ENCODE data around the gene CYFIP2. TPM values are rescaled to one million over a fixed set of nuclear protein-coding genes. Genes with fewer than 3 reads are reported as not detected.

The CYFIP2 gene
- total and polyA plus RNA-seq, 2 experiments from 2014 or later, result 24.8 to 30.2 TPM

DNA sequence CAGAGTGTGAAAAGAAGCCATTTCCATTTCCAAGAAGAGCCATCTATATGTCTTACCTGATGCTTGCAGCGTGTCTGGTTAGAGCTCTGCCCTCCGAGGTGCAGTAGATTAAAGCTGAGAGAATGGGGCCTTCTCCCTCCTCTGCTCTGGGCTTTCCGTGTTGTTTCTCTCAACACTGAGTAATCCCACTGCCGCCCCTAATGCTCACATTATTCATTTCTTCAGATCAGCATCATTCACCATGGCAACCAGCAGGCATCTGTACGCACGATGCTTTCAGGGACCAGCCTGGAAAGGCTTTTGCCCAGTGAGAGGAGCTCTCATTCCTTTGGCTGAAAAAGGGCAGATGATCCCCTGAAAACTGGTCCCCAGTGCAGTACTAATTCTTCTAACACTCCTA is 79.6 kb downstream of the CYFIP2 start:
- no peaks in the 10 kb centered on the region for H3K9me2 ChIP-seq (replicated peaks; ENCODE audit: insufficient read depth)
- no peaks in the 10 kb centered on the region for H3K4me1 ChIP-seq (ENCODE audit: insufficient read depth)
- no peak overlapping the region for H3K4me3 ChIP-seq
- H3K9me3 ChIP-seq (ENCODE audit: low read depth), result no peaks in the 10 kb centered on the region
- H3K79me2 ChIP-seq, result no peaks in the 10 kb centered on the region
- no peaks in the 10 kb centered on the region for H3K36me3 ChIP-seq (replicated peaks; ENCODE audit: insufficient read depth, low read depth)
- TF ChIP-seq EZH2phosphoT487 (IDR thresholded peaks at IDR 0.05; ENCODE audit: low read depth, severe bottlenecking, unreplicated experiment) (no peak), EZH2 (IDR thresholded peaks at IDR 0.05; ENCODE audit: borderline replicate concordance) (no peak)
- TF ChIP-seq, protein P1, sequence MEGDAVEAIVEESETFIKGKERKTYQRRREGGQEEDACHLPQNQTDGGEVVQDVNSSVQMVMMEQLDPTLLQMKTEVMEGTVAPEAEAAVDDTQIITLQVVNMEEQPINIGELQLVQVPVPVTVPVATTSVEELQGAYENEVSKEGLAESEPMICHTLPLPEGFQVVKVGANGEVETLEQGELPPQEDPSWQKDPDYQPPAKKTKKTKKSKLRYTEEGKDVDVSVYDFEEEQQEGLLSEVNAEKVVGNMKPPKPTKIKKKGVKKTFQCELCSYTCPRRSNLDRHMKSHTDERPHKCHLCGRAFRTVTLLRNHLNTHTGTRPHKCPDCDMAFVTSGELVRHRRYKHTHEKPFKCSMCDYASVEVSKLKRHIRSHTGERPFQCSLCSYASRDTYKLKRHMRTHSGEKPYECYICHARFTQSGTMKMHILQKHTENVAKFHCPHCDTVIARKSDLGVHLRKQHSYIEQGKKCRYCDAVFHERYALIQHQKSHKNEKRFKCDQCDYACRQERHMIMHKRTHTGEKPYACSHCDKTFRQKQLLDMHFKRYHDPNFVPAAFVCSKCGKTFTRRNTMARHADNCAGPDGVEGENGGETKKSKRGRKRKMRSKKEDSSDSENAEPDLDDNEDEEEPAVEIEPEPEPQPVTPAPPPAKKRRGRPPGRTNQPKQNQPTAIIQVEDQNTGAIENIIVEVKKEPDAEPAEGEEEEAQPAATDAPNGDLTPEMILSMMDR (IDR thresholded peaks at IDR 0.05; ENCODE audit: poor library complexity), result no peak
- no peak overlapping the region for H3K27ac ChIP-seq
- no peaks in the 10 kb centered on the region for H4K20me1 ChIP-seq (ENCODE audit: insufficient read depth, poor library complexity, severe bottlenecking)
- no peak overlapping the region for H2AFZ ChIP-seq
- WGBS (ENCODE audit: low lambda C conversion rate, missing lambda C conversion rate), result 88% methylated on average over 6 of the region's 6 CpGs
- H3K27me3 ChIP-seq, result no peaks in the 10 kb centered on the region
- DNase-seq (ENCODE audit: low spot score), result no peak
- no peak overlapping the region for H3K4me2 ChIP-seq

- Histone ChIP-seq H3K9me3 (ENCODE audit: low read depth) (no peaks in the 10 kb centered on the region), H3K9me2 (replicated peaks; ENCODE audit: insufficient read depth) (no peaks in the 10 kb centered on the region), H3K79me2 (no peaks in the 10 kb centered on the region), H3K27me3 (no peaks in the 10 kb centered on the region), H3K36me3 (replicated peaks; ENCODE audit: insufficient read depth, low read depth) (no peaks in the 10 kb centered on the region), H3K27ac (no peak overlapping the region), H3K4me2 (no peak overlapping the region), H3K4me3 (no peak overlapping the region), H4K20me1 (ENCODE audit: insufficient read depth, poor library complexity, severe bottlenecking) (no peaks in the 10 kb centered on the region), H2AFZ (no peak overlapping the region), H3K4me1 (ENCODE audit: insufficient read depth) (no peaks in the 10 kb centered on the region)
- no peak for TF ChIP-seq EZH2phosphoT487 (IDR thresholded peaks at IDR 0.05; ENCODE audit: low read depth, severe bottlenecking, unreplicated experiment)
- DNase-seq (ENCODE audit: low spot score), result no peak
- WGBS (ENCODE audit: low lambda C conversion rate, missing lambda C conversion rate), result 80% methylated on average over 15 of the region's 15 CpGs
Measured at GRCh38 chr5:157347301-157348048, 81.6 kb downstream of the CYFIP2 start.

DNA sequence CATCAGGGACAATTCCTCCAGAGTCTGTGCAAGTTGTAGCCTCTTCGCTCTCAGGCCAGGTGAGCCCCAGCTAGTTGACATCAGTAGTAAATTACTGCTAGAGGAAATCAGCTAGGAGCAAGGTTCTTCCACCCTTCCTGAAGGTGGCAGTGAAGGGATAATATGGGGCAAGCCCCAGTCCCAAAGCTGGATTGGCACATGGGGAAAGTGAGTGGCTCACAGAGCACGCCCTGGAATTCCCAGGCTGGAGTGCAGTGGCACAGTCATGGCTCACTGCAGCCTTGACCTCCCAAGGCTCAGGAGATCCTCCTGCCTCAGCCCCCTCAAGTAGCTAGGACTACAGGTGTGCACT is 82.1 kb downstream of the CYFIP2 start:
- Histone ChIP-seq H3K79me2 (no peaks in the 10 kb centered on the region), H3K9me3 (ENCODE audit: low read depth) (no peaks in the 10 kb centered on the region), H4K20me1 (ENCODE audit: insufficient read depth, poor library complexity, severe bottlenecking) (no peaks in the 10 kb centered on the region), H3K27ac (no peak overlapping the region), H2AFZ (no peak overlapping the region), H3K4me2 (no peak overlapping the region), H3K27me3 (no peaks in the 10 kb centered on the region), H3K4me1 (ENCODE audit: insufficient read depth) (no peaks in the 10 kb centered on the region), H3K9me2 (replicated peaks; ENCODE audit: insufficient read depth) (no peaks in the 10 kb centered on the region), H3K36me3 (replicated peaks; ENCODE audit: insufficient read depth, low read depth) (no peaks in the 10 kb centered on the region), H3K4me3 (no peak overlapping the region)
- WGBS (ENCODE audit: low lambda C conversion rate, missing lambda C conversion rate), result 98% methylated on average over 2 of the region's 2 CpGs
- no peak for DNase-seq (ENCODE audit: low spot score)
- no peak for TF ChIP-seq EZH2phosphoT487 (IDR thresholded peaks at IDR 0.05; ENCODE audit: low read depth, severe bottlenecking, unreplicated experiment)
- TF ChIP-seq EZH2 (IDR thresholded peaks at IDR 0.05; ENCODE audit: borderline replicate concordance), result no peak
- TF ChIP-seq, protein P1 (IDR thresholded peaks at IDR 0.05; ENCODE audit: poor library complexity), result no peak

GRCh38 chr5:157350939-157351801 is 85.2 kb downstream of the CYFIP2 start:
- H3K79me2 ChIP-seq, result no peaks in the 10 kb centered on the region
- TF ChIP-seq EZH2phosphoT487 (IDR thresholded peaks at IDR 0.05; ENCODE audit: low read depth, severe bottlenecking, unreplicated experiment) (no peak), EZH2 (IDR thresholded peaks at IDR 0.05; ENCODE audit: borderline replicate concordance) (no peak)
- TF ChIP-seq, protein P1 (IDR thresholded peaks at IDR 0.05; ENCODE audit: poor library complexity), result no peak
- no peak overlapping the region for H3K27ac ChIP-seq
- no peaks in the 10 kb centered on the region for H3K4me1 ChIP-seq (ENCODE audit: insufficient read depth)
- H3K27me3 ChIP-seq, result no peaks in the 10 kb centered on the region
- H3K4me2 ChIP-seq, result no peak overlapping the region
- H3K36me3 ChIP-seq (replicated peaks; ENCODE audit: insufficient read depth, low read depth), result no peaks in the 10 kb centered on the region
- 77% methylated on average over 7 of the region's 7 CpGs for WGBS (ENCODE audit: low lambda C conversion rate, missing lambda C conversion rate)
- no peak overlapping the region for H3K4me3 ChIP-seq
- no peaks in the 10 kb centered on the region for H3K9me2 ChIP-seq (replicated peaks; ENCODE audit: insufficient read depth)
- no peak for DNase-seq (ENCODE audit: low spot score)
- no peak overlapping the region for H2AFZ ChIP-seq
- no peaks in the 10 kb centered on the region for H4K20me1 ChIP-seq (ENCODE audit: insufficient read depth, poor library complexity, severe bottlenecking)
- H3K9me3 ChIP-seq (ENCODE audit: low read depth), result no peaks in the 10 kb centered on the region
